GM21825 (cell line): ENCODE results near the gene SCRN3.
"Not testable (repeated sequence)": the region's sequence is repeated elsewhere in the genome, so short reads cannot be mapped to it uniquely, and the experiment has no call there.

Experiments used
- ATAC-seq: cut with Tn5 transposase; IDR thresholded peaks from one replicate; pipeline ENCODE4 v1.9.1; 2021; ENCODE audit warnings: mild to moderate bottlenecking, moderate library complexity; ENCODE audit not compliant: unreplicated experiment

SCRN3 gene, protein sequence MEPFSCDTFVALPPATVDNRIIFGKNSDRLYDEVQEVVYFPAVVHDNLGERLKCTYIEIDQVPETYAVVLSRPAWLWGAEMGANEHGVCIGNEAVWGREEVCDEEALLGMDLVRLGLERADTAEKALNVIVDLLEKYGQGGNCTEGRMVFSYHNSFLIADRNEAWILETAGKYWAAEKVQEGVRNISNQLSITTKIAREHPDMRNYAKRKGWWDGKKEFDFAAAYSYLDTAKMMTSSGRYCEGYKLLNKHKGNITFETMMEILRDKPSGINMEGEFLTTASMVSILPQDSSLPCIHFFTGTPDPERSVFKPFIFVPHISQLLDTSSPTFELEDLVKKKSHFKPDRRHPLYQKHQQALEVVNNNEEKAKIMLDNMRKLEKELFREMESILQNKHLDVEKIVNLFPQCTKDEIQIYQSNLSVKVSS

DNA sequence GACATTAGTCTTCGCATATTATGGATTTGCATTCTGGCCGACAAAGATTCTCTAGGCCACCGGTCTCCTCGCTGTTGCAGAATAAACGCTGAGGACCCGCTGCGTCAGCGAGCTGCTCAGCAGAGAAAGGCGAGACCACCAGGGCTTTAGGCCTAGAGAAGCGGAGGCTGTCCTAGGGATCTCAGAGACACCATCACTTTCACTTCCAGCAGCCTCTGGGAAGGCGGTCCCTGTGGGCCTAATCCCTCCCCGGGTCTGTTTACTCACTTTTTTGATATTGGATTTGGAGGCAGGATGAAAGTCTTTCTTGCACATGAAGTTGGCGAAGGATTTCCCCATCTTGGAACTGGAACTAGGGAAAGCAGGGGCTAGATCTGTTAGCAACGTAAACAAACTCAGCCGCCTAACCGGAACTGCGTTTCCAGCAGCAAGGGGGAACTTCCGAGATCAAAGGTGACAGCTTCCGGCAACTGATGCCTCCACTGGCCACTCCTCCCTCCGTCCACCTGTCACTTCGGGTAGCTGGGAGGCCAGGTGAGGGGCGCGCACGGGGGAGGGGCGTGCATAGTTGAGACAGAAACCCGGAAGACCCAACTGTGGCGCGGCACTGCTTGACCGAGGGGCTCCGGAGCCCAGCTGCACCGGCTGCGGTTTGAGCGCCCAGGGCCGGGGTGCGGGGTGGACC is at the start of gene SCRN3:
Gene SCRN3, plus strand, starts transcription at position 447 of the 685 bp plus-strand sequence. CDS start 2,554 bp downstream, outside the sequence.
- peak; percentile 95 for ATAC-seq

DNA sequence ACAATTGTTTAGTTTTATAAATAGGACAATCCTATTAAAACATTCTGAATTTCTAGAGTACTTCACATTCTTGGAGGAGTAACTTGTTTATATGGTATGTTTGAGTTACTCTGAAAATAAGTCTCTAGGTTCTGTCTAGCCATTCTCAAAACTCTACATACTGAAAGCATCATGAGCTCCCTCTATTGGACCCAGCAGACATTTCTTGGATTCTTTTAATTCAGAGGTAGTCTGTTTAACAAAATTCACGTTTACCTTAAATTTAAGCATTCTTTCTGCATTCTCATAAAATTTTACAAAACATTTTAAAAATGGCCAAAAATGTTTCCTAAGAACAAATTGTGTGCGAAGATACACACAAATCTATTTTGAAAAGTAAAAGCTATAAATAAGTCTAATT is 45.5 kb upstream of the SCRN3 start:
- no peak for ATAC-seq

DNA sequence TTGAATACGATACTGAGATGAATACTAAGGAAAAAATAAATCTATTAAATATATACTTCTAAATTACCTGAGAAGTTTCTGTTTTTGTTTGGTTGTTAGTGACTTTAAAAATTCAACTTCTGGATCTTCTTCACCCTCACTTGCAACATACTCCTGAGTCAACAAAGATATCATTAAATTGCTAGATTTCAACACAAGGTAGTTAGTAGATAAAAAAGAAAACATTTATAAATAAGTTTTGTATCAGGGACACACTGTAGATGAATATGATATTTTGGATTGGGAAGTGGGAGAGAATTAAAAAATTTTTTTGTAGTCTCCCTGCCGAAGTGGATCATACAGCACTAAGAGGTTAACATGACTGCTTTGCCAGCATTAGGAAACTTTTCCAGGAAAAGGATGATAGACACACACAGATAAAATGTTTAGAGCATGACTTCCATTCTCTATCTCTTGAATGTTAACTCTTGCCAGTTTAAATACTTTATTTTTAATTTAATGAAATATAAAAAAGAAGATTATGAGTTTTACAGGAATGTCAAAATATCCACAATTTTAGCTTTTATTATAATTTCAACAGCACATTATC is 44.8 kb upstream of the SCRN3 start:
- ATAC-seq, result no peak

DNA sequence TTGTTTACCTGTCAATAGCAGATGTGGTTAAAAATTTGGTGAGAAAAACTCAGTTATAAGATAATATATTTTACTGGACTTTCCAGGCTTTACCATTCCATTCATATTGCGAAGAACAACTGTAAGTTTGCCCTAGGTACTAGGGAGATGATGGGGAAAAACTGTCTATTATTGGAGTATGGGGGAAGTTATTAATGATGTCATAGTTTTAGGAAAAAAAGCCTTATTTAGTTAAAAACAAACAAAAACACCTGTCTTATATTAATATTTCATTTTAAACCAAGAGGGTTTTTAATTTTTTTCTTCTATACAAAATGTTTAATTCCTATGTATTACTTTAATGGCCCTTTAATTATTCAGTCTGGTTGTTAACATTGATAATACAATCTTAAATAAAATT is 42.5 kb upstream of the SCRN3 start:
- no peak for ATAC-seq

DNA sequence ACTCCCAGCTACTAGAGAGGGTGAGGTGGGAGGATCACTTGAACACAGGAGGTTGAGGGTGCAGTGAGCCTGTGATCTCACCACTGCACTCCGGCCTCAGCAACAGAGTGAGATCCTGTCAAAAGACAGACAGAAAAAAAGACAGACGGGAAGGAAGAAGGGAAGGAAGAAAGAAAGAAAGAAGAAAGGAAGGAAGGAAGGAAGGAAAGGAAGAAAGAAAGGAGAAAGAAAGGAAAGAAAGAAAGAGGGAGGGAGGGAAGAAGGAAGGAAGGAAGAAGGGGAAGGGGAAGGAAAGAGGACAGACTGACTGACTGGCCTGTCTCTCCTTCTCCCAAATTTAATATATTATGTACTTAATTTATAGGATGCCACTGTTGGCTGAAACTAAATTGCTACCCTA is 39.2 kb upstream of the SCRN3 start:
- ATAC-seq, result no peak

DNA sequence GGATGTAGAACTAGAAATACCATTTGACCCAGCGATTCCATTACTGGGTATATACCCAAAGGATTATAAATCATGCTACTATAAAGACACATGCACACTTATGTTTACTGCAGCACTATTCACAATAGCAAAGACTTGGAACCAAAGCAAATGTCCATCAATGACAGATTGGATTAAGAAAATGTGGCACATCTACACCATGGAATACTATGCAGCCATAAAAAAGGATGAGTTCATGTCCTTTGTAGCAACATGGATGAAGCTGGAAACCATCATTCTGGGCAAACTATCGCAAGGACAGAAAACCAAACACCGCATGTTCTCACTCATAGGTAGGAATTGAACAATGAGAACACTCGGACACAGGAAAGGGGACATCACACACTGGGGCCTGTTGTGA is 35.9 kb upstream of the SCRN3 start:
- ATAC-seq, result not testable (repeated sequence)

DNA sequence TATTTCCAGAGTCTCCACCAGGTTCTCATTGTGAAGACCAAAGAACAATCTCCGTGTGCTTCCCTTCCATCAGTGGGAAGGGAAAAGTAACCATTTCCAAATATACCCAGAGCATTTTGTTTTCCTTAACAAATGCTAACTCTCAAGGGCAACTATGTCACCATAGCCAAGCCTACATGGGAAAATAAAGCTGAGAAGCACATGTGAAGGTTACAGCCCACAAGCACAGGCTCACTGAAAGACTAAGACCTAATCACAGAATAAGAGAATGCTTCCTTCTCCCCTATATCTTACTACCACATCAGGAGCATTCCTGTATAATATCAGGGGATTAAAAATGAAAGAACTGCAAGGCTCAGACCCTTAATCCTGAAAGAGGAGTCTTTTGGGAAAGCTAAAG is 32.6 kb upstream of the SCRN3 start:
- no peak for ATAC-seq

DNA sequence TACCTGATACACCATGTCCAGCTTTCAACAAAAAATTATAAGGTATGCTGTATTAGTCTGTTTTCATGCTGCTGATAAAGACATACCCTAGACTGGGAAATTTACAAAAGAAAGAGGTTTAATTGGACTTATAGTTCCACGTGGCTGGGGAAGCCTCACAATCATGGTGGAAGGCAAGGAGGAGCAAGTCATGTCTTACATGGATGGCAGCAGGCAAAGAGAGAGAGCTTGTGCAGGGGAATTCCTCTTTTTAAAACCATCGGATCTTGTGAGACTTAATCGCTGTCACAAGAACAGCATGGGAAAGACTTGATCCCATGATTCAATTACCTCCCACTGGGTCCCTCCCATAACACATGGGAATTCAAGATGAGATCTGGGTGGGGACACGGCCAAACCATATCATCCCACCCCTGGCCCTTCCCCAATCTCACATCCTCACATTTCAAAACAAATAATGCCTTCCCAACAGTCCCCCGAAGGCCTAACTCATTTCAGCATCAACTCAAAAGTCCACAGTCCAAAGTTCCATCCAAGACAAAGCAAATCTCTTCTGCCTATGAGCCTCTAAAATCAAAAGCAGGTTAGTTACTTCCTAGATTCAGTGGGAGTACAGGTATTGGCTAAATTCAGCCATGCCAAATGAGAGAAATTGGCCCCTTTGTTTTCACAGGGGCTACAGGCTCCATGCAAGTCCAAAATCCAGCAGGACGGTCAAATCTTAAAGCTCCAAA is 31.9 kb upstream of the SCRN3 start:
- ATAC-seq, result not testable (repeated sequence)

DNA sequence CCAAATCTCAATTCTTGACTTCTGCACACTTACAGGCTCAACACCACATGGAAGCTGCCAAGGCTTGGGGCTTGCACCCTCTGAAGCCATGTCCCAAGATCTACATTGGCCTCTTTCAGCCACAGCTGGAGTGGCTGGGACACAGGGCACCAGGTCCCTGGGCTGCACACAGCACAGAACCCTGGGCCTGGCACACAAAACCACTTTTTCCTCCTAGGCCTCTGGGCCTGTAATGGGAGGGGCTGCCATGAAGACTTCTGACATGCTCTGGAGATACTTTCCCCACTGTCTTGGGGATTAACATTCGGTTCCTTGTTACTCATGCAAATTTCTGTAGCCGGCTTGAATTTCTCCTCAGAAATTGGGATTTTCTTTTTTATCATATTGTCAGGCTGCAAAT is 30.9 kb upstream of the SCRN3 start:
- ATAC-seq, result no peak

DNA sequence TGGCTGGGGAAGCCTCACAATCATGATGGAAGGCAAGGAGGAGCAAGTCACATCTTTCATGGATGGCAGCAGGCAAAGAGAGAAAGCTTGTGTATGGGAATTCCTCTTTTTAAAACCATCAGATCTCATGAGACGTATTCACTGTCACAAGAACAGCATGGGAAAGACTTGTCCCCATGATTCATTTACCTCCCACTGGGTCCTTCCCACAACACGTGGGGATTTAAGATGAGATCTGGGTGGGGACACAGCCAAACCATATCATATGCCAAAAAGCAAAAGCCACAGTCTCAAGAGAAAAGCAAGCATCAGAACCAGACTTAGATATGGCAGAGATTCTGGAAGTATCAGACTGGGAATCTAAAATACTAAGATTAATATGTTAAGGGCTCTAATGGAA is 30.0 kb upstream of the SCRN3 start:
- no peak for ATAC-seq

DNA sequence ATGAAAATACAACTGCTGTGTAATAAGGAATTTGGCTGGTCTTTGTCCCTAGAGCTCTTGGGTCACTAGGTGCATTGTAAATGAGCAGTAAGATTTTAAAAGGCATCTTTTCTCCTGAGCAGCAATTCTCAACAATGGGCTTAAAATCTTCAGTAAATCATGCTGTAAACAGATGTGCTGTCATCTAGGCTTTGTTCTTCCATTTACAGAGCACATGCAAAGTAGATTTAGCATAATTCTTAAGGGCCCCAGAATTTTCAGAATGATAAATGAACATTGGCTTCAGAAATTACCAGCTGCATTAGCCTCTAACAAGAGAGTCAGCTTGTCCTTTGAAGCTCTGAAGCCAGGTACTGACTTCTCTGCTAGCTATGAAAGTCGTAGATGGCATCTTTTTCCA is 26.8 kb upstream of the SCRN3 start:
- ATAC-seq, result no peak

DNA sequence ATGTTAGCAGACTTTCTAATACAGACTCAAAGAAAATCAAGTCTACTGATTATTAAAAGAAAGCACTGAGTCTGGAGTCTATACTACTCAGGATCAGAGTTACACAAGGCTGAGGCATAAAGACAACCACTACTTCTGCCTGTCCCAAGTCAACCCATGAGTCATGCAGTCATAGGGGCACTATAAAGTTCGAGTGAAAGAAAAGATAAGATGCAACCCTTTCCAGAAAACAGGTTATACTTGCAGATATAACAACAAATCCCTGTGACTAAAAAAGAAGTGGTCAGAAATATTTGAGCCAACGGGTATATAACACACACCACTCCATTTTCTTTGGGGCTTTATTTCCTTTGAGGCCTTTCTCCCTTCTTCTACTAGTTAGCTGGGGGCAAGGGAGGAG is 18.6 kb upstream of the SCRN3 start:
- ATAC-seq, result no peak

DNA sequence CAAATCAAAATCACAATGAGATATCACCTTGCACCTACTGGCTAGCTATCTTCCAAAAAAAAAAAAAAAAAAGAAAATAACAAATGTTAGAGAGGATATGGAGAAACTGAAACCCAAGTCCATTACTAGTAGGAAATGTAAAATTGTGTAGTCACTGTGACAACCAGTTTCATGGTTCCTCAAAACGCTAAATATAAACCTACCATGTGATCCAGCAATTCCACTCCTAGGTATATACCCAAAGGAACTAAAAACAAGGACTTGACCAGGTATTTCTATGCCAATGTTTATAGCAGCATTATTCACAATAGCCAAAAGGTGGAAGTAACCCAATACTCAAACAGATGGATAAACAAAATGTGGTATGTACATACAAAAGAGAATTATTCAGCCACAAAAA is 11.7 kb upstream of the SCRN3 start:
- no peak for ATAC-seq

DNA sequence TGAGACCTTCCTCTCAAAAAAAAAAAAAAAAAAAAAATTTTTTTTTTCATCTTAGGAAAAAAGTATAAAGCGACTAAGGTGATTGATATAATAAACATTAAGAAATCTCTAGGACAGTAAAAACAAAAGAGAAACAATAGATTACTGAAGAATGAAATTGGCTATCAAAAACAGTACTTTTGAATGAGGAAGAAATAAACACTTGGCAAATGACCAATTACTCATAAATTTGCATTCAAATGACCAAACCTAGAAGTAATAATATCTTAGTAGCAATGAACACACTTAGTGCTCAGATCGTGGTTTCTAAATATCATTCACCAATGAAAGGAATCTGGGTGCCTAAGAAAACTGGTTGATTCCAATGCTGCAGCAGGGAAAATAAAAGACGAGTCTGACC is 10.3 kb upstream of the SCRN3 start:
- no peak for ATAC-seq

DNA sequence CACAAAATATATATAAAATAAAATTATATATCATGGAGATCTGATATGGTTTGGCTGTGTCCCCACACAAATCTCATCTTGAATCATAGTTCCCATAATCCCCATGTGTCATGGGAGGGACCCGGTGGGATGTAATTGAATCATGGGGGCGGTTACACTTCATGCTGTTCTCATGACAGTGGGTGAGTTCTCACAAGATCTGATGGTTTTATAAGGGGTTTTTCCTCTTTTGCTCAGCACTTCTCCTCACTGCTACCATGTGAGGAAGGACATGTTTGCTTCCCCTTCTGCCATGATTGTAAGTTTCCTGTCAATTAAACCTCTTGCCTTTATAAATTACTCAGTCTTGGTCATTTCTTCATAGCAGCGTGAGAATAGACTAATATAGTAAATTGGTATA is 6.8 kb upstream of the SCRN3 start:
- not testable (repeated sequence) for ATAC-seq

DNA sequence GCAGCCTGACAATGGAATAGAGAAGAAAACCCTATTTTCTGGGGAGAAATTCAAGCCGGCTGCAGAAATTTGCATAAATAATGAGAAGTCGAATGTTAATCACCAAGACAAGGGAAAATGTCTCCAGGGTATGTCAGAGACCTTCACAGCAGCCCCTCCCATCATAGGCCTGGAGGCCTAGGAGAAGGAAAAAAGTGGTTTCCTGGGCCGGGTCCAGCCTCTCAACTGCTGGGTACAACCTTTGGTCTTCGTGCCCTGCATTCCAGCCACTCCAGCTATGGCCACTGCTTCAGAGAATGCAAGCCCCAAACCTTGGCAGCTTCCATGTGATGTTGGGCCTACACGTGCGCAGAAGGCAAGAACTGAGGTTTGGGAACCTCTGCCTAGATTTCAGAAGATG is 6.0 kb upstream of the SCRN3 start:
- ATAC-seq, result no peak

DNA sequence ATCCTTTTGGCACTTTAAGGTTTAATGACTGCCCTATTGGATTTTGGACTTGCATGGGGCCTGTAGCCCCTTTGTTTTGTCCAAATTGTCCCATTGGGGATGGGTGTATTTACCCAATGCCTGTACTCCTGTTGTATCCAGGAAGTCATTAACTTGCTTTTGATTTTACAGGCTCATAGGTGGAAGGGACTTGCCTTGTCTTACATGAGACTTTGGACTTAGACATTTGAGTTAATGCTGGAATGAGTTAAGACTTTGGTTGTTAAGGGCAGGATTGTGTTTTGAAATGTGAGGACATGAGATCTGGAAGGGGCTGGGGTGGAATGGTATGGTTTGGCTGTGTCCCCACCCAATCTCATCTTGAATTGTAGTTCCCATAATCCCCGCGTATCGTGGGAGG is 5.2 kb upstream of the SCRN3 start:
- ATAC-seq, result not testable (repeated sequence)

DNA sequence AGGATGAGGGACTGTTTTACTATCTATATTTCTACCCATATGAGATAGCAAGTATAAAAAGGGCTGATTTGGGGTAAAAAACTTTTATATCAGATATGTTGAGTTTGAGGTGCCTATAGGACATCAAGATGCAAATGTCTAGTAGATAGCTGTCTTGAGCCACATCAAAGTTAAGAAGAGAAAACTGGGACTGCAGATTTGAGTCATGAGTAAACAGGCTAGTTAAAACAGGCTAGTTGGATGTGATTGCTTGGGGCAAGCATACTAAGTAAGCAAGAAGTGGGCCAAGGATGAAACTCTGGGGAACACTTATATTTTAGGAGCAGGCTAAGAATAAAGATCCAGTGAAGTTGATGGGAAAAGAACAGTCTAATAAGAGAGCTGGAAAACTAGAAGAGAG is 2.8 kb upstream of the SCRN3 start:
- no peak for ATAC-seq

DNA sequence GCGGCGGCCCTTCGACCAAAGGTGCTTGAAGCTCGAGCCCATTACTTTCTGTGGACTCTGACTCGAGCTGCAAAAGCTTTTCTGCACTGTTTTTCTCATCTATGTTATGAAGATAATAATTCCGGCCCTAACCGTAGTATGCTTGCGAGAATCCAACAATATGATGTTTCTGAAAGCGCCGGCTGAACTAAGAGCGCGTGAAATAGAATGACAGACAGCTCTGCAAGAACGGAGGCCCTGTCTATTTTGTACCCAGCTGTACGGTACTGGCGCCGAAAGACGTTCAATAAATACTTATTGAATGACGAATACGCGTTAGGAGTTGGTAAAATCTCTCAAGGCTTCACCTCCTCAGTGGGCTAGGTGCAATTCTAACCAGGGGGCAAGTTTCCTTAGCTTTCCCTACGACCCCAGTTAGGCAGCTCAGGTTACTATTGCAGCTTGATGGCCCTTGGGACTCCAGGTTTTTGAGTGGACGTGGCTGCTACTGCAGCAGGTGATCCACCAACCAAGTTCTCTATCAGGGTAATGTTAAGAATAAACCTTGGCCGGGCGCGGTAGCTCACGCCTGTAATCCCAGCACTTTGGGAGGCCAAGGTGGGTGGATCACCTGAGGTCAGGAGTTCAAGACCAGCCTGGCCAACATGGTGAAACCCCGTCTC is 570 bp downstream of the SCRN3 start:
- peak; percentile 20 for ATAC-seq

DNA sequence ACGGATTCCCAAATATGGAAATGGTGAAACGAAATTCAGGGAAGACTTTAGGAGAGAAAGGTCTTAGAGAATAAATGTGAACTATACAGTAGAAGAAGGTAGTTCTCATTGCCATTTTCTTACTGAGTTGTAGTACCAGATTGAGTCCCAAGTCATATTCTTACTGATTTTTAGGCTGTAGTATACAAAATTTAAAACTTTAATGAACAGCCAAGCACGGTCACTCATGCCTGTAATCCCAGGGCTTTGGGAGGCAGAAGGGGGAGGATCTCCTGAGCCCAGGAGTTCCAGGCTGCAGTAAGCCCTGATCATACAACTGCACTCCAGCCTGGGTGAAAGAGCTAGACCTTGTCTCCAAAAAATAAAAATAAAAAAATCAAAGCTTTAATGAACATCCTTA is 2.2 kb downstream of the SCRN3 start:
- ATAC-seq, result no peak

DNA sequence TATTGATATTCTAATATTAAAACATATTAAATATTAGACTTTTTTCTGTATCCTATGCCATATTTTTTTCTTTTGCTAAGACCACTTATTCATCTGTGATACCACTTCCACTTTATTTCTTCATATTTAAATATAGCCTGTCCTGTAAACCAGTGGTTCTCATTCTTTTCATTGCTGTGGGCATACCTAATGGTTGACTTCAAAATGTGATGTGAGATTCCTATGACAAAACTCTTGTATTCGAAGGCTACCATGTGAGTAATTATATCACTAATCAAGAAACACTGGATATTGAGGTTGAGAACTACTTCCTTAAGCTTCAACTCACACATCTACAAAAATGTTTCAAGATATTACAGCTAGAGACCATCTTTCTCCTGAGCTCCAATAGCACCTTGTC is 3.6 kb downstream of the SCRN3 start:
- ATAC-seq, result no peak
